Measurements from ENCODE around the gene BCL11B. TPM values are rescaled to one million over a fixed set of nuclear protein-coding genes. Genes with fewer than 3 reads are reported as not detected.

Gene BCL11B
- total RNA-seq, 1 donor from 2014 or later = 0.16 TPM

DNA sequence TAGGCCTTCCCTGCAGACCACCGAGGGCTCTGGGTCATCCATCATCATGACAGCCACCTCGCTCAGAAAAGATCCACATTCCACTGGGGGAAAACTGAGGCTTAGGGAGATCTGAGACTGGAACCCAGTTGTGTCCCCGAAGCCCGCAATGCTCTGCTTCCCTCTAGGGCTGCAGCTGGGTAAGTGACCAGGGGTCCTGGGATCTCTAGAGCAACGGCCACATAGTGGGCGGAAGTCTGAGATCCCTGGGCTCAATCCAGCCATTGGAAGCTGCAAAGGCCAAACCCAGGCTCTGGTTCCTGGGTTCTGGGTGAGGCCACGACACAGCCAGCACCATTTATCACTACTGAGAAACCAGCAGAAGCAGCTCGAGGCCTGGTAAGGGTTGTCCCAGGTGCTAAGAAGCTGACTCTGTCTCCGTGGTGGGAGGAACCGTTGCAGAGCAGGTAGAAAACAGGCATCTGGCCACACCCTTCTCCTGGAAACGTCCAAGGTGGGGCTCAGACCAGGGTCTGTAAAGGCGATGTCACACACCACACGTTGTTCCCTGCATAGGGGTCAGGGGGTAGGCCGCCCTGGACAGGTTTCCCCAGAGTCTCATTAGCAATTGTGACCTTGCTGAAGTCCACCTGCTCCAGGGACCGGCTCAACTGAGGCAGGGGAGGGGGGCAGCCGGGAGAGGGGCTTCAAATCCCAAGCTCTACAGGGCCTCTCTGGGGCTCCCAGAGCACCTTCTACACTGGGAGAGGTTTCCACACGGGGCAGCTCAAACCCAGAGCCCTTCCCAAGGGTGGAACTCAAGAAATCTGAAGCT is 38.6 kb downstream of the BCL11B start:
- H3K27ac Mint-ChIP-seq (ENCODE audit: unreplicated experiment) = no peak overlapping the region
- TF ChIP-seq, protein P1, sequence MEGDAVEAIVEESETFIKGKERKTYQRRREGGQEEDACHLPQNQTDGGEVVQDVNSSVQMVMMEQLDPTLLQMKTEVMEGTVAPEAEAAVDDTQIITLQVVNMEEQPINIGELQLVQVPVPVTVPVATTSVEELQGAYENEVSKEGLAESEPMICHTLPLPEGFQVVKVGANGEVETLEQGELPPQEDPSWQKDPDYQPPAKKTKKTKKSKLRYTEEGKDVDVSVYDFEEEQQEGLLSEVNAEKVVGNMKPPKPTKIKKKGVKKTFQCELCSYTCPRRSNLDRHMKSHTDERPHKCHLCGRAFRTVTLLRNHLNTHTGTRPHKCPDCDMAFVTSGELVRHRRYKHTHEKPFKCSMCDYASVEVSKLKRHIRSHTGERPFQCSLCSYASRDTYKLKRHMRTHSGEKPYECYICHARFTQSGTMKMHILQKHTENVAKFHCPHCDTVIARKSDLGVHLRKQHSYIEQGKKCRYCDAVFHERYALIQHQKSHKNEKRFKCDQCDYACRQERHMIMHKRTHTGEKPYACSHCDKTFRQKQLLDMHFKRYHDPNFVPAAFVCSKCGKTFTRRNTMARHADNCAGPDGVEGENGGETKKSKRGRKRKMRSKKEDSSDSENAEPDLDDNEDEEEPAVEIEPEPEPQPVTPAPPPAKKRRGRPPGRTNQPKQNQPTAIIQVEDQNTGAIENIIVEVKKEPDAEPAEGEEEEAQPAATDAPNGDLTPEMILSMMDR (IDR thresholded peaks at IDR 0.05) = no peak
- peaks cover 10% of the 10 kb centered on the region for H3K9me3 Mint-ChIP-seq (ENCODE audit: unreplicated experiment)
- H3K4me1 Mint-ChIP-seq (ENCODE audit: unreplicated experiment) = peaks cover 5% of the 10 kb centered on the region
- H3K27me3 Mint-ChIP-seq (ENCODE audit: unreplicated experiment) = peaks cover 17% of the 10 kb centered on the region
- no peak overlapping the region for H3K4me3 Mint-ChIP-seq (ENCODE audit: unreplicated experiment)
- H3K36me3 Mint-ChIP-seq (ENCODE audit: unreplicated experiment) = no peaks in the 10 kb centered on the region
- no peak for DNase-seq (ENCODE audit: extremely low spot score, unreplicated experiment)

DNA sequence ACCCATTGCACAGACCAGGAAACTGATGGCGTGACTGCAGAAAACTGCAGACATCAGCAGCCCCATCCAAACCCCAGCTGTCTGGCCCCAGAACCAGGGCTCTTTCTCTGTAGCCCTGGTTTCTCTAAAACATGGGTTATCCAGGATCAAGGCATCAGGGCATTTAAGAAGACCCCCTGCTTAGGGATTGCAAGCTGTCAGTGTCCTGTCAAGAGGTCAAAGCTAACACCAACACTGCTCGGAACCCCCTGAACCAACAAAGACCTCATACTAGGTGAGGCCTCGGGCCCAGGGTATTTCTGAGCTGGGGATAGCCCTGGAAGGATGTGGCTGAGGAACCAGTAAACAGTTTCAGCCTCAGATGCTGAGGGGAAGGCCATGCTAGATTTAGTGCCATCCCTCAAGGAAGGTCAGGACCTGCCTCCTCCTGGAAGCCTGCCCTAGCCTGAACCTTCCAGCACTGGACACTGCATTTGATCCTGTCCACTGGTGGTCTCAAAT is 39.2 kb downstream of the BCL11B start:
- Mint-ChIP-seq H3K9me3 (ENCODE audit: unreplicated experiment) (peaks cover 10% of the 10 kb centered on the region), H3K36me3 (ENCODE audit: unreplicated experiment) (no peaks in the 10 kb centered on the region), H3K27me3 (ENCODE audit: unreplicated experiment) (peaks cover 17% of the 10 kb centered on the region), H3K27ac (ENCODE audit: unreplicated experiment) (no peak overlapping the region), H3K4me1 (ENCODE audit: unreplicated experiment) (peaks cover 5% of the 10 kb centered on the region), H3K4me3 (ENCODE audit: unreplicated experiment) (no peak overlapping the region)
- TF ChIP-seq, protein P1 (IDR thresholded peaks at IDR 0.05) = no peak
- DNase-seq (ENCODE audit: extremely low spot score, unreplicated experiment) = no peak

DNA sequence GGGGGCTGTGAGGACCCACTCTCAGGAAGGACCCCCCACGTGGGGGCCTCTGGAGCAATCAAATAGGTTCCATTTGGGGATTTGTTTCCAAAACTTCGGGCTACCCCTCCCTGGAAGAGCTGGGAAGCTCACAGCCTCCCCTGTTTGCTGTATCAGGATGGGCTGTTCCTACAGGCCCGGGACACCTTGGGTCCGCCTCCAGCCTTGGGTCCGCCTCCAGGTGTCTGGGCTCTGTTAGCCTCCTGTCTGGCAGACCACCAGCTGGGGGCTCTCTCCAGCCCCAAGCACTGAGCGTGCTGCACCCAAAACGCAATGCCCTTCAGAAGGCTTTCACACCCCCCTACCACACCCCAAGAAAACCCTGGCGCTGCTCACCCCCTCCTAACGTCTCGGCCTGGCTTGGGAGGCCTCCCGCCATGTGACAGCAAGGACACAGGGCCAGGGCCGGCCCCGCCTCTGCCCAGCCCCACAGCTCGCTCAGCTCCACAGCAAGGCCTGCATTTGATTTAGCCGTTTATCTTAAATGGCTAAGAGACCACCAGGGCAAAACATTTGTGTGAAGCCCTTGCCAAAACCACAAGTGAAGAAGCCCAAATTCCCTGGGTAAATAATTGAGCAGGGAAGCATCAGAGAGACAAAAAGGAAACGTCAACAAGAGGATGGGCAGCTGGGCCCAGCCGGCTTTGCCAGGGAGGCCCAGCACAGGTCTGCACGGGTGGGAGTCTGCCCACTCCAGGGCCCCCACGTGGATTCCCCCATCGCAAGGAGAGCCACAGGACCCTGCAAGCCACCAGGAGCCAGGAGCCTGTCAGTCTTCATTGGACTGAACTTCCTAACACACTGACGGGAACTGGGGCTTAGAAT is 39.9 kb downstream of the BCL11B start:
- Mint-ChIP-seq H3K27ac (ENCODE audit: unreplicated experiment) (no peak overlapping the region), H3K9me3 (ENCODE audit: unreplicated experiment) (peaks cover 10% of the 10 kb centered on the region), H3K4me1 (ENCODE audit: unreplicated experiment) (peaks cover 5% of the 10 kb centered on the region), H3K4me3 (ENCODE audit: unreplicated experiment) (no peak overlapping the region), H3K36me3 (ENCODE audit: unreplicated experiment) (no peaks in the 10 kb centered on the region), H3K27me3 (ENCODE audit: unreplicated experiment) (peaks cover 15% of the 10 kb centered on the region)
- TF ChIP-seq, protein P1 (IDR thresholded peaks at IDR 0.05) = no peak
- no peak for DNase-seq (ENCODE audit: extremely low spot score, unreplicated experiment)

DNA sequence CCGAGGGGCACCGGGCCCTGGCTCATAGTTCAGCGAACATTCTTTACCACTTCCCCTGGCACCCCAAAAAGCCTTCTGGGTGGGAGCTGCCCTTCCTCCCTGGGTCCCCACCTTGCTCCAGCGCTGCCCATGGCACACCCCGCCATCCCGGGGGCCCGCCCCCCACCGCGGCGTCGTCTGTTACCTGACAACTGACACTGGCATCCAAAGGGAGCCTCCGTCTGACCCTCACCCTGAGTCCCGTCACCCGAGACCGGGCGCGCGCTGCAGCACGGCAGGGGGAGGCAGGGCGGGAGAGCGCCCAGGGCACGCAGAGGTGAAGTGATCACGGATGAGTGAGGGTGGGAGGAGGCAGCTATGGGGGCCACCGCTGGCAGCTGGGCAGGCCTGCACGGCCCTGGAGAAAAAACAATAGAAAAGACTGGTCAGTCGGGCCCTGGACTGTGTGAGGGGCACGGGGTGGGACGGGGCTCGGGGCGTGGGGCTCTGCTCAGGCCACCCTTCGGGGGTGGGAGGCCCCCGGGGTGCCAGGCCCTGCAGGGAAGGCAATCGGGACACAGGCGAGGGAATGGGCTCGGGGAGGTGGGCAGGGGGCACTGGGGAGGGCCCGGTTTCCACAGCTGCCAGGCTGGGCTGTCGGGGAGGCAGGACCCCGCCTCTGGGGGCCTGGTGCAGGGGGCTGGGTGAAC is 40.7 kb downstream of the BCL11B start:
- H3K4me1 Mint-ChIP-seq (ENCODE audit: unreplicated experiment) = peaks cover 5% of the 10 kb centered on the region
- H3K36me3 Mint-ChIP-seq (ENCODE audit: unreplicated experiment) = no peaks in the 10 kb centered on the region
- TF ChIP-seq, protein P1 (IDR thresholded peaks at IDR 0.05) = no peak
- no peak overlapping the region for H3K27ac Mint-ChIP-seq (ENCODE audit: unreplicated experiment)
- H3K9me3 Mint-ChIP-seq (ENCODE audit: unreplicated experiment) = peaks cover 9% of the 10 kb centered on the region
- H3K4me3 Mint-ChIP-seq (ENCODE audit: unreplicated experiment) = no peak overlapping the region
- no peak for DNase-seq (ENCODE audit: extremely low spot score, unreplicated experiment)
- H3K27me3 Mint-ChIP-seq (ENCODE audit: unreplicated experiment) = peaks cover 23% of the 10 kb centered on the region
